Coronary artery (tissue), 2 donors: ENCODE results near the gene NCAM1.

Experiments used
- DNase-seq: peaks from one replicate; pipeline ENCODE4 v3.0.0-alpha.2; 2017; ENCODE audit warnings: low spot score
- H3K27ac ChIP-seq, 2 donors: fragments of 200-600 bp; sonication (generic); one replicate each; pipeline ENCODE4 v1.5.1; 2016 to 2019
- H3K4me3 ChIP-seq: fragments of 200-600 bp; sonication (generic); 2 replicates; pipeline ENCODE4 v1.5.1; 2016; ENCODE audit warnings: mild to moderate bottlenecking, moderate library complexity
- TF ChIP-seq, protein P1 (sequence below): fragments of 200-600 bp; sonication (generic); IDR thresholded peaks from one replicate; pipeline ENCODE4 v1.5.1; 2019; ENCODE audit warnings: antibody characterized with exemption

NCAM1 gene

GRCh38 chr11:113137713-113138529 is 176.7 kb downstream of the NCAM1 start:
- no peak overlapping the region for H3K4me3 ChIP-seq
- H3K27ac ChIP-seq: no peak overlapping the region
- TF ChIP-seq, protein P1, sequence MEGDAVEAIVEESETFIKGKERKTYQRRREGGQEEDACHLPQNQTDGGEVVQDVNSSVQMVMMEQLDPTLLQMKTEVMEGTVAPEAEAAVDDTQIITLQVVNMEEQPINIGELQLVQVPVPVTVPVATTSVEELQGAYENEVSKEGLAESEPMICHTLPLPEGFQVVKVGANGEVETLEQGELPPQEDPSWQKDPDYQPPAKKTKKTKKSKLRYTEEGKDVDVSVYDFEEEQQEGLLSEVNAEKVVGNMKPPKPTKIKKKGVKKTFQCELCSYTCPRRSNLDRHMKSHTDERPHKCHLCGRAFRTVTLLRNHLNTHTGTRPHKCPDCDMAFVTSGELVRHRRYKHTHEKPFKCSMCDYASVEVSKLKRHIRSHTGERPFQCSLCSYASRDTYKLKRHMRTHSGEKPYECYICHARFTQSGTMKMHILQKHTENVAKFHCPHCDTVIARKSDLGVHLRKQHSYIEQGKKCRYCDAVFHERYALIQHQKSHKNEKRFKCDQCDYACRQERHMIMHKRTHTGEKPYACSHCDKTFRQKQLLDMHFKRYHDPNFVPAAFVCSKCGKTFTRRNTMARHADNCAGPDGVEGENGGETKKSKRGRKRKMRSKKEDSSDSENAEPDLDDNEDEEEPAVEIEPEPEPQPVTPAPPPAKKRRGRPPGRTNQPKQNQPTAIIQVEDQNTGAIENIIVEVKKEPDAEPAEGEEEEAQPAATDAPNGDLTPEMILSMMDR: no peak
- no peak for DNase-seq

- Histone ChIP-seq H3K27ac (no peak overlapping the region), H3K4me3 (no peak overlapping the region)
- no peak for DNase-seq
- TF ChIP-seq, protein P1: no peak
Observed at GRCh38 chr11:113138731-113139130, 177.5 kb downstream of the NCAM1 start.

- DNase-seq: no peak
- Histone ChIP-seq H3K27ac (no peak overlapping the region), H3K4me3 (no peak overlapping the region)
- TF ChIP-seq, protein P1: no peak
Observed at GRCh38 chr11:113141010-113141409, 179.8 kb downstream of the NCAM1 start.

GRCh38 chr11:113142508-113142907 is 181.3 kb downstream of the NCAM1 start:
- Histone ChIP-seq H3K27ac (no peak overlapping the region), H3K4me3 (no peak overlapping the region)
- TF ChIP-seq, protein P1: no peak
- no peak for DNase-seq

DNA sequence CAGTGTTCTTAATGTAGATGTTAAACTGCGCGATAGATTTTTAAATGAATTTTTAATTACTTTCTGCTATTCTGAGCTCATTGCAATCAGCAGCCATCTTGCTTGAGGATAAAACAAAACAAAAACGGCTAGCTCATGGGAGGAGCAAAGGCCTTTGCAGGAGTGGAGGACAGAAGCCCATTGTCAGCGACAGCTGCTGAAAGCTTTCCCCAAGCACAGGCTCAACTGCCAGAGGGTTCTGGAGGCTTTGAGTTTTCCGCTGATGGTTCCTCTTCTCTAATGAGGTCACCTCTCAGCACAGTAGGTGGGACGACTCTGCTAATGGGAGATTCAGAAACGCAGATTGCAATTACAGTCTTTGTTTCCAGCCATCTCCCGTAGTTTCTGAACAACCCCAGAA is 186.0 kb downstream of the NCAM1 start:
- TF ChIP-seq, protein P1: no peak
- Histone ChIP-seq H3K4me3 (no peak overlapping the region), H3K27ac (no peak overlapping the region)
- DNase-seq: no peak

GRCh38 chr11:113148076-113148475 is 186.9 kb downstream of the NCAM1 start:
- no peak for DNase-seq
- Histone ChIP-seq H3K4me3 (no peak overlapping the region), H3K27ac (no peak overlapping the region)
- TF ChIP-seq, protein P1: no peak

GRCh38 chr11:113148652-113149051 is 187.4 kb downstream of the NCAM1 start:
- Histone ChIP-seq H3K27ac (no peak overlapping the region), H3K4me3 (no peak overlapping the region)
- TF ChIP-seq, protein P1: no peak
- no peak for DNase-seq
